Fibroblast of the aortic adventitia (primary cell): Measurements from ENCODE around the gene ZBED5. TPM values are rescaled to one million over a fixed set of nuclear protein-coding genes. Genes with fewer than 3 reads are reported as not detected.

Experiments
- DNase-seq: peaks from one replicate; pipeline ENCODE4 v3.0.0-alpha.2; 2010; ENCODE audit warnings: low read depth
- H3K4me3 ChIP-seq: 2 replicates; pipeline ENCODE4 v1.5.1; 2011; ENCODE audit warnings: low read depth, mild to moderate bottlenecking, control low read depth, low read length, moderate library complexity
- total RNA-seq: library from RNA; depleted of rRNA; stranded (reverse); fragments of >200 nt; gene quantifications from 2 replicates; pipeline ENCODE4 v1.2.3, GENCODE V29; 2012; ENCODE audit warnings: low replicate concordance
- TF ChIP-seq, protein P1 (sequence below): IDR thresholded peaks from 2 replicates; pipeline ENCODE4 v1.5.1; 2011; ENCODE audit warnings: mild to moderate bottlenecking, low read length, control low read depth, inconsistent platforms; ENCODE audit not compliant: insufficient read depth

Gene ZBED5
- total RNA-seq, 1 donor, result 60.6 TPM

DNA sequence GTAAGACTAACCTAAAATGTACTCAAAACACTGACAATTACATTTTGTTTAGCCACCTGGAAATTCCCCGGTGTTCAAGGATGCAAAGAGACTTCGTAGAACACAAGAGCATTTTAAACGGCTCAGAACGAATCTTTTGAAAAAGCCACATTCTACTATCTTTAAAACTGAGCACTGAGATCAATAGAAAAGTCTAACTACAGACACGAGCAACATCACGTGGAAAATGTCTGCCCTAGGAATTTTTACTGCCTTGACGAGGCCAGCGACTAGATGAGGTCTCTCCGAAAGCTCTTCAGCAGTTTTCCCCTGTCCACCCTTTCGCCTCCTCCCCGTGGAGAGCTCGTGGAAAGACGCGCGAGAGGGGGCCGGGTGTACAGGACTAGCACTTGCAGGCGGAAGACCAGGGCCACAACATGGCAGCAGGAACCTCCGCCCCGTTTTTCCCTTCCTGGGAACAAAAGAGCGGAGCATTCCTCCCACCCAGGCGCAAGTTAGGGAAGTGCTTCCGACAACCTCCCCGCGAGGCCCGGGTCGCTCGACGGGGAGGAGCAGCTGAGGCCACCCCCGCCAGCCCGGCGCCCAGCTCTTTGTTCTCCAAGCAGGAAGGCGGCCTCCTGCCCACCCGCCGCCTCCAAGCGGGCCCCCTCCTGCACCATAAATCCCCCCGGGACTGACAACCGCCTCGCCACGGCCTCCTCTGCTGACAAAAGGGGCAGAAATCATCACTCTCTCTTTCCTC is 50.2 kb downstream of the ZBED5 start:
- TF ChIP-seq, protein P1, sequence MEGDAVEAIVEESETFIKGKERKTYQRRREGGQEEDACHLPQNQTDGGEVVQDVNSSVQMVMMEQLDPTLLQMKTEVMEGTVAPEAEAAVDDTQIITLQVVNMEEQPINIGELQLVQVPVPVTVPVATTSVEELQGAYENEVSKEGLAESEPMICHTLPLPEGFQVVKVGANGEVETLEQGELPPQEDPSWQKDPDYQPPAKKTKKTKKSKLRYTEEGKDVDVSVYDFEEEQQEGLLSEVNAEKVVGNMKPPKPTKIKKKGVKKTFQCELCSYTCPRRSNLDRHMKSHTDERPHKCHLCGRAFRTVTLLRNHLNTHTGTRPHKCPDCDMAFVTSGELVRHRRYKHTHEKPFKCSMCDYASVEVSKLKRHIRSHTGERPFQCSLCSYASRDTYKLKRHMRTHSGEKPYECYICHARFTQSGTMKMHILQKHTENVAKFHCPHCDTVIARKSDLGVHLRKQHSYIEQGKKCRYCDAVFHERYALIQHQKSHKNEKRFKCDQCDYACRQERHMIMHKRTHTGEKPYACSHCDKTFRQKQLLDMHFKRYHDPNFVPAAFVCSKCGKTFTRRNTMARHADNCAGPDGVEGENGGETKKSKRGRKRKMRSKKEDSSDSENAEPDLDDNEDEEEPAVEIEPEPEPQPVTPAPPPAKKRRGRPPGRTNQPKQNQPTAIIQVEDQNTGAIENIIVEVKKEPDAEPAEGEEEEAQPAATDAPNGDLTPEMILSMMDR, result no peak
- peak overlapping the region; percentile 91 for H3K4me3 ChIP-seq
- DNase-seq, result peak; percentile 62

DNA sequence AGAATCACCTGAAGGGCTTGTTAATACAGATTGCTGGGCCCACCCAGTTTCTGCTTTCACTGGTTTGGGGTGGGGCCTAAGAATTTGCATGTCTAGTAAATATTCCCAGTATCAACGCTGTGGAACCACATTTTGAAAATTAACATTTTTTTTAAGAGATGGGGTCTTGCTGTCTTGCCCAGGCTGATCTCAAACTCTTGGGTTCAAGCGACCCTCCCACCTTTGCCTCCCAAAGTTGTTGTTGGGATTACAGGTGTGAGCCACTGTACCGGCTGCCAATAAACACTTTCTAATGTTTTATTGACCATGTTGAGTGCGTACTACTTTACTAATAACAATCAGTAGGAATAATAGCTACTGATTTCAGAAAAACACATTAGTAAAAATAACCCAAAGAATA is 51.6 kb downstream of the ZBED5 start:
- DNase-seq, result no peak
- TF ChIP-seq, protein P1, result no peak
- H3K4me3 ChIP-seq, result peak overlapping the region; percentile 91

DNA sequence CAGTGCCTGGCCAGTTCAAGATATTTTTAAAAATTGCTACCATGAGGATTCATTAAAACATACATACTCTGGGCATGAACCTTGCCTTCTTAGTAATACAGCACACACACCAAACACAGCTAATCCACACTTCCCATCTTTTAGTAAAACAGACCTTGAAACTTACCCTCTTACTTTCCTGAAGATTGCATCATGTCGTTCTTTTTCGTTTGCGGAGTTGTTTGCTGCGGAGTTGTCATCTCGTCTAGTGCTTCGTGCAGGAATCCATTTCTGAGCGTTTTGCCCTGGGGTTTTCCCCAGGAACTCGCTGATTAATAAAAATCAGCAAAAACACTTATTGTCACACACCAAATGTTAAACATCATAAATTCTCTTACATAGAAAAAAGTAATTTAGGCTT is 52.1 kb downstream of the ZBED5 start:
- peak overlapping the region; percentile 91 for H3K4me3 ChIP-seq
- DNase-seq, result no peak
- TF ChIP-seq, protein P1, result no peak

DNA sequence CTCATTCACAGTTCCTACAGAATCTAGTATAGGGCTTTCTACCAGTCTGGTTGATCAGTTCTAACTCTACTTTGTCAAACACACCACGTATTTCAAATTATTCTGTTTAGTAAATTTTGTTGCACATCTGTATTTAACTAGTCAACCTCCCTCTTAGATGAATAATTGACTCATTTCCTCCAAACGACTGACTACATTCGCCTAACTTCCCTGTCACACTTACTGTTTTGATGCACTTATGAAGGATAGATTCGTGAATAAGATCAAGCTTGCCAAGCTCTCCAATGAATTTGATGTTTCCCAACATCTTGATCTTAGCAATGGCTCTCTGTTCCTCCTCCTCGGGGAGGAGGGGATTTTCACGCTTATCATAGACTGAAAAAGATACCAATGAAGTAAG is 54.2 kb downstream of the ZBED5 start:
- TF ChIP-seq, protein P1, result no peak
- DNase-seq, result no peak
- H3K4me3 ChIP-seq, result no peak overlapping the region

Other genes with a start within 250 kb of the ZBED5 start
- gene IRAG1, start 164.3 kb downstream of the ZBED5 start, total RNA-seq, result 17.6 and 32.0 TPM in 2 replicates
- gene CTR9, start 106.8 kb downstream of the ZBED5 start, total RNA-seq, result 30.5 and 67.5 TPM in 2 replicates
- 647 and 1,086 TPM in 2 replicates for gene EIF4G2, start 49.1 kb downstream of the ZBED5 start, total RNA-seq